HEK293 (cell line): Measurements from ENCODE around the gene NEO1.

Experiments used
- CTCF ChIA-PET: fragments of 350-600 bp; formaldehyde crosslinking; extraction: SDS; loops from one replicate; lab custom pipeline; 2021; ENCODE audit warnings: antibody characterized with exemption; lab: Yijun Ruan, JAX
- POLR2A ChIA-PET: fragments of 300-600 bp; formaldehyde crosslinking; extraction: SDS; loops from one replicate; lab custom pipeline; 2020; ENCODE audit warnings: antibody characterized with exemption, inconsistent platforms; lab: Yijun Ruan, JAX
- H3K27ac ChIP-seq: fragments of 200-500 bp; sonication (Bioruptor generic); 2 replicates; pipeline ENCODE4 v1.5.1; 2014; ENCODE audit warnings: low read depth, low read length, control low read depth, inconsistent platforms; ENCODE audit errors: extremely low read depth
- H3K36me3 ChIP-seq, 2 experiments: fragments of 200-500 bp in 1 of 2; sonication (Bioruptor generic) in 1 of 2; 1 replicate in 1 of 2; 2 replicates in 1 of 2; pipeline ENCODE4 v1.5.1; 2014 to 2017; ENCODE audit warnings: inconsistent platforms in 2 of 2, low read length in 2 of 2; ENCODE audit not compliant: control insufficient read depth in 2 of 2, insufficient read depth in 1 of 2
- H3K4me1 ChIP-seq: fragments of 200-500 bp; sonication (Bioruptor generic); 2 replicates; pipeline ENCODE4 v1.5.1; 2014; ENCODE audit warnings: mild to moderate bottlenecking, low read length, inconsistent platforms; ENCODE audit not compliant: control insufficient read depth, insufficient read depth
- H3K4me3 ChIP-seq: 2 replicates; pipeline ENCODE4 v1.5.1; 2011; ENCODE audit warnings: low read depth, mild to moderate bottlenecking, control low read depth, low read length, moderate library complexity
- H3K9me3 ChIP-seq: fragments of 200-500 bp; sonication (Bioruptor generic); 2 replicates; pipeline ENCODE4 v1.5.1; 2014; ENCODE audit warnings: low read depth, low read length, inconsistent platforms; ENCODE audit not compliant: control insufficient read depth, insufficient read depth
- EGR2 ChIP-seq: fragments of 450-650 bp; formaldehyde crosslinking; IDR thresholded peaks from 2 replicates; pipeline ENCODE4 v1.5.1; 2016; ENCODE audit warnings: low read depth, missing biosample characterization, missing genetic modification characterization
- IKZF3 ChIP-seq: fragments of 450-650 bp; IDR thresholded peaks from 2 replicates; pipeline ENCODE4 v1.5.0; 2018; ENCODE audit warnings: missing biosample characterization, mild to moderate bottlenecking, missing genetic modification characterization, moderate library complexity
- OSR2 ChIP-seq: fragments of 450-650 bp; formaldehyde crosslinking; IDR thresholded peaks from 2 replicates; pipeline ENCODE4 v1.5.1; 2016; ENCODE audit warnings: missing biosample characterization, missing genetic modification characterization
- SP7 ChIP-seq: fragments of 450-650 bp; formaldehyde crosslinking; IDR thresholded peaks from 2 replicates; pipeline ENCODE4 v1.5.1; 2016; ENCODE audit warnings: missing biosample characterization, missing genetic modification characterization
- ZBTB44 ChIP-seq: fragments of 450-650 bp; IDR thresholded peaks from 2 replicates; pipeline ENCODE4 v1.5.1; 2018; ENCODE audit warnings: missing biosample characterization, mild to moderate bottlenecking, missing genetic modification characterization
- ZIC2 ChIP-seq: fragments of 450-650 bp; formaldehyde crosslinking; IDR thresholded peaks from 2 replicates; pipeline ENCODE4 v1.5.1; 2016; ENCODE audit warnings: missing biosample characterization, missing genetic modification characterization
- ZNF24 ChIP-seq: fragments of 450-650 bp; formaldehyde crosslinking; IDR thresholded peaks from 2 replicates; pipeline ENCODE4 v1.5.1; 2016; ENCODE audit warnings: missing biosample characterization, missing genetic modification characterization
- ZNF335 ChIP-seq: fragments of 450-650 bp; formaldehyde crosslinking; conservative IDR thresholded peaks from 2 replicates; pipeline ENCODE4 v1.5.1; 2016; ENCODE audit warnings: missing biosample characterization, missing genetic modification characterization
- ZNF514 ChIP-seq: fragments of 450-650 bp; formaldehyde crosslinking; IDR thresholded peaks from 2 replicates; pipeline ENCODE4 v1.5.1; 2016; ENCODE audit warnings: missing biosample characterization, missing genetic modification characterization
- ZNF600 ChIP-seq: fragments of 450-650 bp; formaldehyde crosslinking; IDR thresholded peaks from 2 replicates; pipeline ENCODE4 v1.5.1; 2016; ENCODE audit warnings: missing biosample characterization, missing genetic modification characterization
- ZNF624 ChIP-seq: fragments of 450-650 bp; formaldehyde crosslinking; IDR thresholded peaks from 2 replicates; pipeline ENCODE4 v1.5.1; 2017; ENCODE audit warnings: missing biosample characterization, missing genetic modification characterization
- ZNF660 ChIP-seq: fragments of 450-650 bp; IDR thresholded peaks from 2 replicates; pipeline ENCODE4 v1.5.1; 2018; ENCODE audit warnings: missing biosample characterization, mild to moderate bottlenecking, missing genetic modification characterization
- ZNF76 ChIP-seq: fragments of 450-650 bp; formaldehyde crosslinking; IDR thresholded peaks from 2 replicates; pipeline ENCODE4; 2016; ENCODE audit warnings: low read depth, missing biosample characterization, missing genetic modification characterization, borderline replicate concordance
- TF ChIP-seq, protein P1 (sequence below): fragments of 450-650 bp; formaldehyde crosslinking; conservative IDR thresholded peaks from 2 replicates; pipeline ENCODE4 v1.5.1; 2016; ENCODE audit warnings: low read depth, missing biosample characterization, missing genetic modification characterization
- TF ChIP-seq, protein P2 (sequence below): fragments of 450-650 bp; formaldehyde crosslinking; IDR thresholded peaks from 2 replicates; pipeline ENCODE4 v1.5.1; 2016; ENCODE audit warnings: missing biosample characterization, missing genetic modification characterization

NEO1 gene

GRCh38 chr15:73324496-73325170, 272.4 kb downstream of the NEO1 start:
- Histone ChIP-seq H3K4me3 (no peak overlapping the region), H3K9me3 (no peaks in the 10 kb centered on the region), H3K4me1 (no peaks in the 10 kb centered on the region), H3K27ac (no peak overlapping the region), H3K36me3 (no peaks in the 10 kb centered on the region)
- CTCF ChIA-PET: interaction anchor here (0.8 to 1.9 kb wide), 5 partner anchors 9 to 375 kb away, joined by 3 to 7 read pairs (median 6); no protein-coding TSS in a partner anchor
- no peak for TF ChIP-seq ZNF660 (tag by site-specific recombination)
- TF ChIP-seq IKZF3: no peak
- no peak for TF ChIP-seq ZNF24
- TF ChIP-seq ZBTB44: no peak
- TF ChIP-seq ZNF335 (tag by site-specific recombination): no peak
- TF ChIP-seq EGR2 (tag by site-specific recombination): no peak
- TF ChIP-seq ZNF600 (tag by site-specific recombination): no peak
- no peak for TF ChIP-seq ZNF514 (tag by site-specific recombination)
- TF ChIP-seq SP7 (tag by site-specific recombination): no peak
- TF ChIP-seq, protein P1, sequence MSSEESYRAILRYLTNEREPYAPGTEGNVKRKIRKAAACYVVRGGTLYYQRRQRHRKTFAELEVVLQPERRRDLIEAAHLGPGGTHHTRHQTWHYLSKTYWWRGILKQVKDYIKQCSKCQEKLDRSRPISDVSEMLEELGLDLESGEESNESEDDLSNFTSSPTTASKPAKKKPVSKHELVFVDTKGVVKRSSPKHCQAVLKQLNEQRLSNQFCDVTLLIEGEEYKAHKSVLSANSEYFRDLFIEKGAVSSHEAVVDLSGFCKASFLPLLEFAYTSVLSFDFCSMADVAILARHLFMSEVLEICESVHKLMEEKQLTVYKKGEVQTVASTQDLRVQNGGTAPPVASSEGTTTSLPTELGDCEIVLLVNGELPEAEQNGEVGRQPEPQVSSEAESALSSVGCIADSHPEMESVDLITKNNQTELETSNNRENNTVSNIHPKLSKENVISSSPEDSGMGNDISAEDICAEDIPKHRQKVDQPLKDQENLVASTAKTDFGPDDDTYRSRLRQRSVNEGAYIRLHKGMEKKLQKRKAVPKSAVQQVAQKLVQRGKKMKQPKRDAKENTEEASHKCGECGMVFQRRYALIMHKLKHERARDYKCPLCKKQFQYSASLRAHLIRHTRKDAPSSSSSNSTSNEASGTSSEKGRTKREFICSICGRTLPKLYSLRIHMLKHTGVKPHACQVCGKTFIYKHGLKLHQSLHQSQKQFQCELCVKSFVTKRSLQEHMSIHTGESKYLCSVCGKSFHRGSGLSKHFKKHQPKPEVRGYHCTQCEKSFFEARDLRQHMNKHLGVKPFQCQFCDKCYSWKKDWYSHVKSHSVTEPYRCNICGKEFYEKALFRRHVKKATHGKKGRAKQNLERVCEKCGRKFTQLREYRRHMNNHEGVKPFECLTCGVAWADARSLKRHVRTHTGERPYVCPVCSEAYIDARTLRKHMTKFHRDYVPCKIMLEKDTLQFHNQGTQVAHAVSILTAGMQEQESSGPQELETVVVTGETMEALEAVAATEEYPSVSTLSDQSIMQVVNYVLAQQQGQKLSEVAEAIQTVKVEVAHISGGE (tag by site-specific recombination): no peak
- no peak for TF ChIP-seq ZNF76 (tag by site-specific recombination)
- TF ChIP-seq ZNF624 (tag by site-specific recombination): no peak
- POLR2A ChIA-PET: no interaction called here

GRCh38 chr15:73325191-73325861, 273.1 kb downstream of the NEO1 start:
- Histone ChIP-seq H3K36me3 (no peaks in the 10 kb centered on the region), H3K9me3 (no peaks in the 10 kb centered on the region), H3K4me3 (no peak overlapping the region), H3K4me1 (no peaks in the 10 kb centered on the region), H3K27ac (no peak overlapping the region)
- ChIA-PET CTCF (interaction anchor here (0.6 to 1.9 kb wide), 6 partner anchors 8 to 374 kb away, joined by 3 to 7 read pairs (median 6); no protein-coding TSS in a partner anchor), POLR2A (no interaction called here)
- TF ChIP-seq, protein P2, sequence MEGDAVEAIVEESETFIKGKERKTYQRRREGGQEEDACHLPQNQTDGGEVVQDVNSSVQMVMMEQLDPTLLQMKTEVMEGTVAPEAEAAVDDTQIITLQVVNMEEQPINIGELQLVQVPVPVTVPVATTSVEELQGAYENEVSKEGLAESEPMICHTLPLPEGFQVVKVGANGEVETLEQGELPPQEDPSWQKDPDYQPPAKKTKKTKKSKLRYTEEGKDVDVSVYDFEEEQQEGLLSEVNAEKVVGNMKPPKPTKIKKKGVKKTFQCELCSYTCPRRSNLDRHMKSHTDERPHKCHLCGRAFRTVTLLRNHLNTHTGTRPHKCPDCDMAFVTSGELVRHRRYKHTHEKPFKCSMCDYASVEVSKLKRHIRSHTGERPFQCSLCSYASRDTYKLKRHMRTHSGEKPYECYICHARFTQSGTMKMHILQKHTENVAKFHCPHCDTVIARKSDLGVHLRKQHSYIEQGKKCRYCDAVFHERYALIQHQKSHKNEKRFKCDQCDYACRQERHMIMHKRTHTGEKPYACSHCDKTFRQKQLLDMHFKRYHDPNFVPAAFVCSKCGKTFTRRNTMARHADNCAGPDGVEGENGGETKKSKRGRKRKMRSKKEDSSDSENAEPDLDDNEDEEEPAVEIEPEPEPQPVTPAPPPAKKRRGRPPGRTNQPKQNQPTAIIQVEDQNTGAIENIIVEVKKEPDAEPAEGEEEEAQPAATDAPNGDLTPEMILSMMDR (tag by site-specific recombination): peak; percentile 40
- TF ChIP-seq OSR2 (tag by site-specific recombination) (no peak), ZIC2 (tag by site-specific recombination) (peak; percentile 51; the same call in 1 of the 2 replicates)
